HG03378 (cell line): ENCODE results near the gene VGLL2.

Experiments used
- ATAC-seq: cut with Tn5 transposase; IDR thresholded peaks from one replicate; pipeline ENCODE4 v1.9.1; 2021; ENCODE audit warnings: mild to moderate bottlenecking, moderate library complexity; ENCODE audit not compliant: unreplicated experiment

VGLL2 gene

DNA sequence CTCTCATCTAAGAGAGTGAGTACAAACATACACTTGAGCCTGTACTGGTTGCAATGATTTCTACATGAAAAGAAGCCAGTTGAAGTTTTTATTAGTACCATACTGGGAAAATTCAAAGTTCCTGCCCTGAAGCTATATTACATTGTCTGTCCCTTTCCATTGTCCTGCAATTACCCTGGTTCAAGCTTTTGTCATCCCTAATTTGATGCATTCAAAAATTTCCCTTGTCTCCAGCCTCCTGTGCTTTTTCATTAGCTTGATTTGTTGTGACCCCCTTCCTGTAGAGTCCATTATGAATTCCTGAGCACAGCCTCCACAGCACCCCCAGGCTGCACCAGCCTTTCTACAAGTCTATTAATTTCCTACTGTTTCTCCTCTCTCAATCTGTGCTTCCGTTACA, 46.4 kb downstream of the VGLL2 start:
- ATAC-seq, result no peak

DNA sequence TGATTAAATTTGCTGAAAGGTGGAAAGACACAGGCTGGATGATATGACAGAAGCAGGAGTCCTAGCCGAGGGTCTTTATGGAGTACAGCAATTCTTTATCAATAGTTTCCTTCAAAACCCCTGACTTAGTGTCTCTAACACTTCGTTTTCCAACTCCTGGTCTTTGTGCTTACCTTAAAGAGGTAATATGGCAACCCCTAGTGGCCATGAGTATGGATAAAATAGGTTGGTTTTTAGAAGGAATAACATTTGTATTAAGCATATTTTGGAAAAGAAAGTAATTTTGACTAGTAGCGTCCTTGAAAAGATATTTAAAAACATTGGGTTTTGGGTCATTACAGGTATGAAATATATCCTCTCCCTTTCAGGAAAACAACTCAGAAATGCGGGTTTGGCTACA, 51.9 kb downstream of the VGLL2 start:
- ATAC-seq, result no peak
